Stimulated activated CD4-positive, alpha-beta T cell treated with anti-CD3 and anti-CD28 coated beads, Interleukin-4, amount 100 ng/mL, for 24 hours (primary cell): Measurements from ENCODE around the gene LIN7C.
"Not testable (repeated sequence)": the region's sequence is repeated elsewhere in the genome, so short reads cannot be mapped to it uniquely, and the experiment has no call there.

Source experiments
- DNase-seq: peaks from one replicate; pipeline ENCODE4 v3.0.0-alpha.2; 2020

The LIN7C gene, protein sequence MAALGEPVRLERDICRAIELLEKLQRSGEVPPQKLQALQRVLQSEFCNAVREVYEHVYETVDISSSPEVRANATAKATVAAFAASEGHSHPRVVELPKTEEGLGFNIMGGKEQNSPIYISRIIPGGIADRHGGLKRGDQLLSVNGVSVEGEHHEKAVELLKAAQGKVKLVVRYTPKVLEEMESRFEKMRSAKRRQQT

DNA sequence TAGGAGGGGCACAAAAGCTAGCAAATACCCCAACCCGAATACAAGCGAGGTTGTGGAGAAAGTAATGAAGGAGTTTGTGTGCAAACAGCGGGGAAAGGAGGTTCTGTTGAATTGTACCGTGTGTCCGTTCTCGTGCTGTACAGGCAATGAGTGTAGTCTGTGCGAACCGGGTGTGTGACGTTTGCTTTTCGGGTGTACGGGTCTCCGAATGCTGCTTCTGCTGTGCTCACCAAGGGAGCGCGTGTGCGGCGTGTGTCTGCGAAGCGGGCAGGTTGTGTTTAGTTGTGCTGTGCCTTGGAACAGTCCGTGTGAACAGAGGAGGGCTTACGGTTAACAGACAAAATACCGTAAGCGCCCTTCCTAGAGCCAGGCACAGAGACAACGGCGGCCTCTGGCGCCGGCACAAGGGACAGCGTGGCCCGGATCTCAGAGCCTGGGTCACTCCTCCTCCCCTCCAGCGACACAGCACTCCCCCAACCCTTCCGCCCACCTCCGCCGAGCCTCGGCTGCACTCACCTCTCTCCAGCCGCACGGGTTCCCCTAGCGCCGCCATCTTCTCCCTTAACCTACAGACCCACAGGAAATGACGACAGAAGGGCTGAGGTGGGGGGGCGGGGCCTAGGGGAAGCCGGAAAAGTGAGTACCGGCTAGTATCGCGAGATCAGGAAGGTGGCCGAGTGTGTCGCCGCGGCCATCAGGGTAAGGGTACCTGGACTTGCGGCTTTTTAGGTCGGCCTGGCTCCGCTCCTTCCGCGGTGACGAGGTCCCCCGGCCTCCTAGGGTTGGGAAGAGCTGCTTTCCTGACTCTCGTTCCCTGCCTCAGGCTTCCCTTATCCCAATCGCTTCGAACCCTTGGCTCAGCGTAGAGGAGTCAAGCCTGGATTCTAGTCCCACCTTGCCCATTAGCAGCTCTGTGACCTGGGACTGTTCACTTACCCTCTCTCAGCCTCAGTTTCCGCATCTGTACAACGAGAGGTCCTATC is at the start of gene LIN7C:
TSS of gene LIN7C (minus strand) at position 570 of the 983 bp plus-strand sequence. CDS start at position 553, 17 bp downstream.
- peak; percentile 96 for DNase-seq

DNA sequence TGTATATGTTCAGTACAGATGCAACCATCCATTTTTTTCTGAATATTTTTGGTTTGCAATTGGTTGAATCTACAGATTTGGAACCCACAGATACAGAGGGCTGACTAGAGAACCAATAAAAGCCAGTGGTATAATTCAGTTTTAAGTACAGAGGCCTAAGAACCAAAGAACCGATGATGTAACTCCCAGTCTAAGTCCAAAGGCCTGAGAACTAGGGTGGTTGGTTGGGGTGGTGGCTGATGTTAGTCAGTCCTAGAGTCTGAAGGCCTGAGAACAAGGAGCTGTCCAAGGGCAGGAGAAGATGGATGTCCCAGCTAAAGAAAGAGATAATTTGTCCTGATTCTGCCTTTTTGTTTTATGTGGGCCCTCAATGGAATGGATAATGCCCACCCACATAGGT is 48.7 kb upstream of the LIN7C start:
- no peak for DNase-seq

GRCh38 chr11:27553186-27553585 is 46.6 kb upstream of the LIN7C start:
- no peak for DNase-seq

DNA sequence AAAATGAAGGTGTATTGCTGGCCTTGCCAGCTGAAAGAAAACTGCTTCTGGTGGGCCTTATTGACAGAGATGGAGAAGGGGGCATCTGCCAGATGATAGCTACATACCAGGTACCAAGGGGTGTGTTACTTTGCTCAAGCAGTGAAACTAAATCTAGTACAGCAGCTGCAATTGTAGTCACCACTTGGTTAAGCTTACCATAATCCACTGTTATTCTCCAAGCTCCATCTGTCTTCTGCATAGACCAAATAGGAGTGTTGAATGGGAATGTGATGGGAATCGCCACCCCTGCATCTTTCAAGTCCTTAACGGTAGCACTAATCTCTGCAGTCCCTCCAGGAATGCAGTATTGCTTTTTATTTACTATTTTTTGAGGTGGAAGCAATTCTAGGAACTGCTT is 45.8 kb upstream of the LIN7C start:
- DNase-seq: no peak

GRCh38 chr11:27551127-27551526 is 44.6 kb upstream of the LIN7C start:
- no peak for DNase-seq

- no peak for DNase-seq
Observed at GRCh38 chr11:27545946-27546345, 39.4 kb upstream of the LIN7C start.

DNA sequence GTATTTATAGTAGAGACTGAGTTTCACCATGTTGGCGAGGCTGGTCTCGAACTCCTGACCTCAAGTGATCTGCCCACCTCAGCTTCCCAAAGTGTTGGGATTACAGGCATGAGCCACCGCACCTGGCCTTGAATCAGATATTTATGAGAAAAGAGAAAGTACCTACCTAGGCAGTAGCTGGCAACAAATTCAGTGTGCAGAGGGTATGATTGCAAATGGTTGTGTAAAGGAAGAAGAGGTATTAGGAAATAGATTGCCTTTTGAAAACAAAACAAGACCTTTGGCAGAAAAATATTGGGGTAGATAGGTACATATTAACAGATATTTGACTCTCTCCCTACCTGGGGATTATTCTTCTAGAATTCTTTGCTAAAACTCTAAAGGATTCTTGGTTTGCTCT is 38.5 kb upstream of the LIN7C start:
- DNase-seq: no peak

DNA sequence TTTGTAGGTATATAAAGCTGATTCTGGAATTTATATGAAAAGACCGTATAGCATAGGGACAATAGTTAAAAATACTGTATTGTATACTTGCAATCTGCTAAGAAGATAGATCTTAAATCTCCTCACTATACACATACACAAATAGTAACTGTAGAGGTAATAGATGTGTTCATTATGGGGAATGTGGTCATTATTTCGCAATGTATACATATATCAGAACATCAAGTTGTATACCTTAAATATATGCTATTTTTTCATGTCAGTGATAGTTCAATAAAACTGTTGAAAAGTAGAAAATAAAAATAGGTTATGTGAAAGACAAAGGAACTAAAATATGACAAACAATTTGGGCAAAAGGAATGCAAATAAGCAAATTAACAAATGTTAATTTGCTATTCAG is 35.2 kb upstream of the LIN7C start:
- no peak for DNase-seq

- DNase-seq: no peak
Observed at GRCh38 chr11:27540051-27540450, 33.5 kb upstream of the LIN7C start.

DNA sequence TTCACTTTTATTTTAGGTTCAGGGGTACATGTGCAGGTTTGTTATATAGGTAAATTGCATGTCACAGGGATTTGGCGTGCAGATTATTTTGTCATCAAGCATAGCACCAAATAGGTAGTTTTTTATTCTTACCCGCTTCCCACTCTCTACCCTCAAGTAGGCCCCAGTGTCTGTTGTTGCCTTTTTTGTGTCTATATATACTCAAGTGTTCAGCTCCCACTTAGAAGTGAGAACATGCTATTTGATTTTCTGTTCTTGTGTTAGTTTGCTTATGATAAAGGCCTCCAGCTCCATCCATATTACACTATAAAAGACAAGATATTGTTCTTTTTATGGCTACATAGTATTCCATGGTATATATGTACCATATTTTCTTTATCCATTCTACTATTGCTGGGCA is 28.5 kb upstream of the LIN7C start:
- no peak for DNase-seq

DNA sequence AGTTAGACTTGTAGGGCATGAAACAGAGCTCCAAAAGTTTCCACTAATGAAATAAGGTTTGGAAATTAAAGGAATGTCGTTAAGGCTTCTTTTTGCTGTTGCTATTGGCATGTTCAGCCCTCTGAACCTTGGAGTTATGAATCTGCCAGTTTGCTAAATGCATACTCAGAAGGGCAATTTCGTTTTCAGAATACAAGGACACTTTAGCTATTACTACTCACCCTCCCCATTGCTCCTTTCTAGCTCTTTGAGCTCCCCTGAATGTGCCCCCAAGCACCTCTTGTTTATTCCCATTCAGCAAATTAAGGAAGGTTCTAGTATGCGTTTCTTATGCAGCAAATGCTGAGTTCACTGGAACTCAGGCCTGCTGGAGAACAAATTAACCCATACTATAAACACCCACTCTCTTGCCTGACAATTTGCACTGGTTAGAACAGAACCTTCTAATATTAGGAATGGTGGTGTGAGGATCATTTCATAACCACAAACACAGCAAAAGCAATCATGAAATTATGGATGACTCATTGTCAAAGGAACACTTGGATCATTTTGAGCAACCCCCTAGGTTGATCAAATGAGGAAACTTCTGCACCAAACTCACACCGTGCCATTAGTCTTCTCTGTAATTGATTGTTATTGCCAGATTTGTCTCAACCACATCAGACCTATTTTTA is 26.2 kb upstream of the LIN7C start:
- DNase-seq: no peak

DNA sequence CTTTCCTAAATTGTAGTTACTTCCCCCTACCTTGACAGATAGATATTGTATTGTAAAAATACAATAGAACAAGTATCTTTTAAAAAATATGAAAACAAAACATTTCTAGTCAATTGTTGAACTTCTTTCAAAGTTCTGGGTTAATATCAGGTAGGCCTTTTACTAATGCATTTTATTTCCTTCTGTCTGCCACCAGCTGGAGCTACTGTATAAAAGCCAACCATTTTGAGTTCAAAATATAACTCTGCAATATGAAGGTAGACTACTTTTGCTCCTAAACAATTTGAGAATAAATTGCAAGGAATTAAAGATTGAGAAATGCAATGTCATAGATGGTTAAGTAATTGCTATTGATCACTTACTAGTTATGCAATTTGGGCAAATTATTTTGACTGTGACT is 22.1 kb upstream of the LIN7C start:
- no peak for DNase-seq

- no peak for DNase-seq
Observed at GRCh38 chr11:27526535-27526934, 20.0 kb upstream of the LIN7C start.

DNA sequence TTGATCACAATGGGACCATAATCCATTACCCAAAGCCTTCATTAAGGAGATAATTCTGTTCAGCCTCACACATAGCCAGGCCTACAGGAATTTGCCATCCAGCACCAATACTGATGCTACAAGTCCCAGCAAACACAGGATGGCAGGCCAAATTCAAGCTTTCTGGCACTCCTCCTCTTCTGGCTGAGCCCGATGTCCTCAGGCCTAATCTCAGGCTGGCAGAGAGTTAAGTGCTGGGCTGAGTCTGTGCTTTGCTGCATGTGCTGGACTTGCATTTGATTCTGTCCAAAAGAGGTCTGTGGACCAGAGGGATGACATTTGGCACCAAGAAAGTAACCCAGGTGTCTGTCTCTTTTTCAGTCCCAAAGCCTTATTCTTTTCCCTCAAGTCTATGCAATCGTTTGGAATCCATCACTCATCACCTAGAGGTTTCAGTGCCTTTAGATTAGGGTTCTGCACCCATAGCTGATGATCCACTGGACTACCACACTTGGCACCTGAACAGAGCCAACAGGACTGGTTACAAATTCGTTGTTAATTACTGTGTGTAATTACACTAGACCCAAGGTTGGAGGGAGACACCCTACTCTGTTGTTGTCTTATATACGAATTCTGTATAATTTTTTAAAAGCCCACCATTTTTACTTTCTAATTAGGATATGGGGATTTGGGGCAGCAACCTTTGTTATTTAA is 19.4 kb upstream of the LIN7C start:
- no peak for DNase-seq

DNA sequence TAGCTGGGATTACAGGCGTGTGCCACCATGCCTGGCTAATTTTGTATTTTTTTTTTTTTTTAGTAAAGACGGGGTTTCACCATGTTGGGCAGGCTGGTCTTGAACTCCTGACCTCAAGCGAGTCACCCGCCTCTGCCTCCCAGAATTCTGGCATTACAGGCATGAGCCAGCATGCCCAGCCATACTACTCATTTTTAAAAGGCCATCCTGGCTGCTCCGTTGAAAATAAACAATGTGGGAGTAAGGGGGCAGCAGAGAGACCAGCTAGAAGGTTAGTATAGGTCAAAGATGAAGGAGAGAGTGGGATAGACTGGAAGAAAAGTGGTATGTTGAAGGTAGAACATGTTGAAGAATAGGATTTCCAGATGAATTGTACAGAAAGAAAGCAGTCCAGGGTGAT is 17.6 kb upstream of the LIN7C start:
- no peak for DNase-seq

DNA sequence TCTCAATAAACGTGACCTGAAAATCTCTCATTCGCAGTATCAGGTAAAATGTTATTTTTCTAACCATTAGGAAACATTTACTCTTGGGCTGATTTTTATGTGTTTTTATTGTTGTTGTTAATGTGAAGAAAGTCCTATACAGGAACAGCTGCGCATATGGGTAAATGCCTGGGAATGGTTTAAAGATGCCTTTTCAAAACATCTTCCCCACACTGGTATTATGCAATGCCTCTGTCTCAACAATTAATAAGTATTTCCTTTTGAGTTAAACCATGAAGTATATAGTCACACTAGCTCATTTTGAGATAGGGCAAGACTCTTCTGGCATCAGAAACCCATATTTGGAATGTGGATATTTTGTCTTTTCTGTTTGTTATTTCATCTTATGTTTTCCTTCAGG is 13.7 kb upstream of the LIN7C start:
- no peak for DNase-seq

DNA sequence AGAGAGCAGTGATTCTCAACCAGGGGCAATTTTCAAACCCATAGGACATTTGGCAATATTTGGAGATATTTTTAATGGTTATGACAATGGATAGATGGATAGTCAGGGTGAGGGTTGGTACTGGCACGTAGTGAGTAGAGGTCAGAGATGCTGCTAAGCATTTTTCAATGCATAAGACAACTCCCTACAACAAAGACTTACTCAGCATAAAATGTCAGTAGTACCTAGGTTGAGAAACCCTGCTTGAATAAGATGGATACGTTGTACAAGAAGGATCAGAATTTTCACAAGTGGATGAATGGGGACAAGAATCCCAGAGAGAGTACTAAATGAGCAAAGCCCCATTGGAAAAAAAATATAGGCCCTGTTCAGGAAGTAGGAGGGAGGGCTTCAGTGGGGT is 11.9 kb upstream of the LIN7C start:
- no peak for DNase-seq

DNA sequence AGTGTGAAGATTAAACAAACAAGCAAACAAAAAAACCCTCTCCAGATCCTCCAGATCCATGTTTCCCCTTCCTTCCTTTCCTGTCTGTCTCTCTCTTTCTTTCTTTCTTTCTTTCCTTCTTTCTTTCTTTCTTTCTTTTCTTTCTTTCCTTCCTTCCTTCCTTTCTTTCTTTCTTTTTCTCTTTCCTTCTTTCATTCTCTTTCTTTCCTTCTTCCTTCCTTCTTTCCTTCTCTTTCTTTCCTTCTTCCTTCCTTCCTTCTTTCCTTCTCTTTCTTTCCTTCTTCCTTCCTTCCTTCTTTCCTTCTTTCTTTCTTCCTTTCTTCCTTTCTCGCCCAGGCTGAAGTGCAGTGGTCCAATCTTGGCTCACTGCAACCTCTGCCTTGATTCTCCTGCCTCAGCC is 10.9 kb upstream of the LIN7C start:
- not testable (repeated sequence) for DNase-seq

GRCh38 chr11:27514558-27514957 is 8.0 kb upstream of the LIN7C start:
- no peak for DNase-seq

DNA sequence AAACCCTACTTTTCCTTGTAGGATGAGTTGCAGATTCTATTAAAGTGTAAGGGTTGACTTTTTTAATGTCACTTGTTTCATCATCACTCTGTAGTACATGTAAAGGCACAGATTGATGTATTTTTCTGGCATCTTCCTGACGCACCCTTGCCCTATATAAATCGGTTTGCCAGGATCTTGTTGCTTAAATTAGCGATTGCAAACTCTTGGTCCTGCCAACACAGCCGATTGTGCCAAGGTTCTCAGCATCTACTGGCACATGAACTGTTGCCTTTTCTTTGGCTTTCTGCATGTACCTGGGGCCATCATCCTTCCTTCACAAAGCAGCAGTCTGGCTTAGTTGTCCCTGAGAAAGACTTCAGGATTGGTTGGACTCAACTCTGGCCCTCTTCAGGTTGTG is 7.5 kb upstream of the LIN7C start:
- no peak for DNase-seq

DNA sequence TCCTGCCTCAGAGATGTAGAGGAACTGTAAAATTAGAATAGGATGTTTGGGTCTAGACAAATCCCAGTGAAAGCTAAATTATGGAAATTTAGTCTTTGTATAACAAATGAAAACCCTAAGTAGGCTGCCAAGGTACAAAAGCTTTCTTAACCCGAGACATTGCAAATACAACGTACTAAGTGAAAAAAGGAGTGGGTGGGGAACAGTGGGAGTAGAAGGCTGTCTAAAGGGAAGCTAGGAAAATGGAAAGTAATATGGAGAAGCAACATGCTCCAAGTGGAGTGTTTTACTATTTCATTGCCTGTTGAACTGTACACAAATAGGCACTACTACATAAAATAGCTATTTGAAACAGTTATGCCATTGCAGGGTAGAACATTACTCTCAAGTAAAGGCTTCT is 6.8 kb upstream of the LIN7C start:
- no peak for DNase-seq

DNA sequence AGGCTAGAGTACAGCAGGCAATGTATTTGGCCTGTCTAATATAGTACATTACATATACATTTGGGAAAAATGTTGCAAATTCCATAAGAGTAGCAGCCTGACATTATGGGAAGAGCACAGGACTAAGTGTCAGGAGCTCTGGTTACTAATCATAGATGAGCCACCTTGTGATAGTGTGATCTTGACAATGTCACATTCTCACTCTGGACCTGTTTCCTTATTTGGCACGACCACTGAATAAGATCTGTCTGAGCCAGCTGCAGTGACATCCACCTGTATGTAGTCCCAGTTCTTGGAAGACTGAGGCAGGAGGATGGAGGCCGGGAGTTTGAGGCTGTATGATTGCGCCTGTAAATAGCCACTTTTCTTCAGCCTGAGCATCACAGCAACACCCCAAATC is 5.7 kb upstream of the LIN7C start:
- no peak for DNase-seq

DNA sequence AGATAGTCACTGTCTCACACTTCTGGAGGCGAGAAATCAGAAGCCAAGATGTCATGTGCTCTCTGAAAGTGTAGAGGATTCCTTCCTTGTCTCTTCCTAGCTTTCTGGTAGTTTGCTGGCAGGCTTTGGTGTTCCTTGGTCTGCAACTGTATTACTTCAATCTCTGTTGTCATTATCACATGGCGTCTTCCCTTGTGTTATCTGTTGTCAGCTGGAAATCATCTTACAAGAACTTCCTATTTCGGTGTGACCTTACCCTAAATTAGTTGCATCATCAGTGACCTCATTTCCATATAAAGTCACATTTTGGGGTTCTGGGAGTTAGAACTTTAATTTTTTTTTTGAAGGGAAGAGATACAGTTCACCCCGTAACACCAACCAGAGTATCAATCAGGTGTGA is 3.3 kb upstream of the LIN7C start:
- DNase-seq: no peak
